H1 (cell line): ENCODE results near the gene MINAR2. TPM values are rescaled to one million over a fixed set of nuclear protein-coding genes. Genes with fewer than 3 reads are reported as not detected.

ENCODE experiments used
- CTCF ChIA-PET: fragments of 300-600 bp; sonication (Branson Sonifier 250); formaldehyde crosslinking; loops from one replicate; lab custom pipeline; 2021; ENCODE audit not compliant: partially characterized antibody; lab: Charles Lee
- POLR2A ChIA-PET: fragments of 300-600 bp; sonication (Branson Sonifier 250); formaldehyde crosslinking; loops from one replicate; lab custom pipeline; 2021; ENCODE audit warnings: inconsistent platforms; ENCODE audit not compliant: partially characterized antibody; lab: Charles Lee
- DNase-seq, 2 experiments: peaks; one replicate each; pipeline versions ENCODE4 v3.0.0 to v3.0.0-alpha.2; 2010 to 2022; ENCODE audit warnings: low spot score in 2 of 2, low read depth in 1 of 2, mixed read lengths in 1 of 2
- FAIRE-seq: peaks from 2 replicates; lab custom pipeline; 2011; peaks lifted over from hg19 to GRCh38; lab: Jason Lieb, UNC
- H2AFZ ChIP-seq: 2 replicates; pipeline ENCODE4 v1.8.1; 2012; ENCODE audit warnings: low read length, inconsistent platforms
- H2AK5ac ChIP-seq: 2 replicates; pipeline ENCODE4 v1.6.1; 2013; ENCODE audit warnings: low read depth, low read length
- H2BK120ac ChIP-seq: replicated peaks from 2 replicates; pipeline ENCODE3; 2013; ENCODE audit warnings: low read depth, low read length, inconsistent platforms
- H2BK12ac ChIP-seq: 2 replicates; pipeline ENCODE4 v1.6.1; 2013; ENCODE audit warnings: low read depth, low read length
- H2BK15ac ChIP-seq: 2 replicates; pipeline ENCODE4 v1.6.1; 2013; ENCODE audit warnings: low read length
- H2BK20ac ChIP-seq: 2 replicates; pipeline ENCODE4 v1.6.1; 2013; ENCODE audit warnings: low read length
- H2BK5ac ChIP-seq: 2 replicates; pipeline ENCODE4 v1.6.1; 2013; ENCODE audit warnings: low read depth, low read length
- H3K14ac ChIP-seq: 2 replicates; pipeline ENCODE4 v1.6.1; 2013; ENCODE audit warnings: inconsistent platforms; ENCODE audit not compliant: insufficient read length
- H3K18ac ChIP-seq: 2 replicates; pipeline ENCODE4 v1.6.1; 2013; ENCODE audit warnings: low read length; ENCODE audit errors: extremely low read depth
- H3K23ac ChIP-seq: 2 replicates; pipeline ENCODE4 v1.6.1; 2013; ENCODE audit warnings: inconsistent platforms; ENCODE audit not compliant: insufficient read length
- H3K23me2 ChIP-seq: 2 replicates; pipeline ENCODE4 v1.6.1; 2013; ENCODE audit warnings: low read depth, low read length
- H3K27ac ChIP-seq: 2 replicates; pipeline ENCODE4 v1.6.1; 2011; ENCODE audit warnings: low read depth, low read length, inconsistent platforms
- H3K27me3 ChIP-seq, 4 experiments: replicated peaks in 1 of 4; 1 replicate in 1 of 4; 2 replicates in 3 of 4; pipeline versions ENCODE4 v1.6.1 to v1.8.1; 2011 to 2013; ENCODE audit warnings: low read length in 3 of 4, mild to moderate bottlenecking in 3 of 4, inconsistent platforms in 2 of 4, mixed read lengths in 2 of 4, moderate library complexity in 1 of 4; ENCODE audit not compliant: control insufficient read depth in 3 of 4, insufficient read depth in 3 of 4; ENCODE audit errors: extremely low read depth in 1 of 4
- H3K36me3 ChIP-seq, 4 experiments: 2 replicates each; pipeline versions ENCODE4 v1.6.1 to v1.8.1; 2011 to 2013; ENCODE audit warnings: mild to moderate bottlenecking in 4 of 4, low read length in 3 of 4, moderate library complexity in 2 of 4, control low read depth in 1 of 4, inconsistent platforms in 1 of 4; ENCODE audit not compliant: insufficient read depth in 4 of 4, control insufficient read depth in 2 of 4
- H3K4ac ChIP-seq: replicated peaks from 2 replicates; pipeline ENCODE3; 2013; ENCODE audit warnings: low read length, low read depth, mixed read lengths, inconsistent platforms; ENCODE audit not compliant: insufficient read length
- H3K4me1 ChIP-seq, 4 experiments: replicated peaks in 1 of 4; 1 replicate in 1 of 4; 2 replicates in 3 of 4; pipeline versions ENCODE4 v1.6.1 to v1.8.1; 2011 to 2013; ENCODE audit warnings: low read length in 3 of 4, inconsistent platforms in 2 of 4, mixed read lengths in 1 of 4; ENCODE audit not compliant: insufficient read depth in 4 of 4, control insufficient read depth in 3 of 4
- H3K4me2 ChIP-seq, 2 experiments: 2 replicates each; pipeline versions ENCODE4 v1.6.1 to v1.8.1; 2011 to 2013; ENCODE audit warnings: low read depth in 2 of 2, low read length in 2 of 2, control low read depth in 1 of 2, inconsistent platforms in 1 of 2, mild to moderate bottlenecking in 1 of 2; ENCODE audit not compliant: insufficient read depth in 1 of 2
- H3K4me3 ChIP-seq, 4 experiments: fragments of 200-600, 300-600 bp in 1 of 4; sonication (generic), shearing (Covaris generic), sonication (Bioruptor Twin) in 1 of 4; 2 replicates each; pipeline versions ENCODE4 v1.5.1 to v1.8.1; 2011 to 2016; ENCODE audit warnings: low read length in 4 of 4, low read depth in 3 of 4, control low read depth in 2 of 4, inconsistent platforms in 2 of 4, mild to moderate bottlenecking in 2 of 4, mixed read lengths in 1 of 4, moderate library complexity in 1 of 4; ENCODE audit not compliant: insufficient read depth in 2 of 4; ENCODE audit errors: extremely low read depth in 1 of 4
- H3K56ac ChIP-seq: replicated peaks from 2 replicates; pipeline ENCODE3; 2013; ENCODE audit warnings: low read depth, mild to moderate bottlenecking, mixed read lengths, low read length, inconsistent platforms; ENCODE audit not compliant: insufficient read length
- H3K79me1 ChIP-seq: 2 replicates; pipeline ENCODE4 v1.6.1; 2013; ENCODE audit warnings: low read depth, low read length, control low read depth
- H3K79me2 ChIP-seq, 2 experiments: 2 replicates each; pipeline versions ENCODE4 v1.6.1 to v1.8.1; 2012 to 2013; ENCODE audit warnings: low read length in 2 of 2, mild to moderate bottlenecking in 2 of 2, inconsistent platforms in 1 of 2; ENCODE audit not compliant: insufficient read depth in 2 of 2, control insufficient read depth in 1 of 2
- H3K9ac ChIP-seq, 4 experiments: replicated peaks in 1 of 4; 1 replicate in 1 of 4; 2 replicates in 3 of 4; pipeline versions ENCODE4 v1.6.1 to v1.8.1; 2011 to 2013; ENCODE audit warnings: low read depth in 3 of 4, low read length in 3 of 4, control low read depth in 2 of 4, mild to moderate bottlenecking in 2 of 4, moderate library complexity in 2 of 4, inconsistent platforms in 1 of 4; ENCODE audit errors: extremely low read depth in 1 of 4
- H3K9me3 ChIP-seq, 2 experiments: 2 replicates each; pipeline versions ENCODE4 v1.6.1 to v1.8.1; 2012 to 2013; ENCODE audit warnings: mild to moderate bottlenecking in 2 of 2, moderate library complexity in 2 of 2, control low read depth in 1 of 2, inconsistent platforms in 1 of 2, low read depth in 1 of 2, low read length in 1 of 2, mixed read lengths in 1 of 2; ENCODE audit not compliant: insufficient read depth in 2 of 2
- H4K20me1 ChIP-seq, 2 experiments: replicated peaks in 1 of 2; 2 replicates each; pipeline versions ENCODE3 to v1.8.1; 2011 to 2013; ENCODE audit warnings: inconsistent platforms in 2 of 2, low read length in 2 of 2, mild to moderate bottlenecking in 1 of 2; ENCODE audit not compliant: insufficient read depth in 2 of 2, control insufficient read depth in 1 of 2
- H4K5ac ChIP-seq: 2 replicates; pipeline ENCODE4 v1.6.1; 2013; ENCODE audit warnings: low read length, low read depth, mixed read lengths, inconsistent platforms; ENCODE audit not compliant: insufficient read length
- H4K8ac ChIP-seq: 2 replicates; pipeline ENCODE4 v1.8.0; 2013; ENCODE audit warnings: mild to moderate bottlenecking, moderate library complexity, low read length, inconsistent platforms; ENCODE audit not compliant: insufficient read depth; ENCODE audit errors: extremely low read depth
- H4K91ac ChIP-seq: replicated peaks from 2 replicates; pipeline ENCODE3; 2013; ENCODE audit warnings: low read length, mixed read lengths, inconsistent platforms; ENCODE audit not compliant: insufficient read length
- ATF2 ChIP-seq: IDR thresholded peaks from 2 replicates; pipeline ENCODE4 v1.6.1; 2012; ENCODE audit warnings: low read length, inconsistent platforms
- ATF3 ChIP-seq: IDR thresholded peaks from 2 replicates; pipeline ENCODE4 v1.6.1; 2011; ENCODE audit warnings: low read depth, mild to moderate bottlenecking, low read length; ENCODE audit not compliant: insufficient read depth
- HDAC2 ChIP-seq, 2 experiments: fragments of 300-600 bp in 1 of 2; sonication (generic) in 1 of 2; IDR thresholded peaks; 2 replicates each; pipeline ENCODE4 v1.6.1; 2011 to 2012; ENCODE audit warnings: low read depth in 2 of 2, low read length in 2 of 2, mild to moderate bottlenecking in 2 of 2, moderate library complexity in 2 of 2, borderline replicate concordance in 1 of 2, inconsistent platforms in 1 of 2
- JUN ChIP-seq: IDR thresholded peaks from 2 replicates; pipeline ENCODE4 v1.6.1; 2011; ENCODE audit warnings: low read depth, mild to moderate bottlenecking, improper control_type of control experiment, low read length
- POLR2AphosphoS5 ChIP-seq: IDR thresholded peaks from 2 replicates; pipeline ENCODE4 v1.6.1; 2011; ENCODE audit warnings: low read depth, low read length
- RNF2 ChIP-seq: fragments of 200-900, 300-1000 bp; sonication (generic); IDR thresholded peaks from 2 replicates; pipeline ENCODE4 v1.7.1; 2016; ENCODE audit warnings: borderline replicate concordance, low read depth, mild to moderate bottlenecking, antibody characterized with exemption, low read length; ENCODE audit not compliant: poor library complexity, severe bottlenecking; ENCODE audit errors: missing control alignments
- SIN3A ChIP-seq, 2 experiments: IDR thresholded peaks in 1 of 2; conservative IDR thresholded peaks in 1 of 2; 2 replicates each; pipeline ENCODE4 v1.6.1; 2011 to 2012; ENCODE audit warnings: low read length in 2 of 2, improper control_type of control experiment in 1 of 2, low read depth in 1 of 2, mild to moderate bottlenecking in 1 of 2
- WGBS, 2 experiments: shearing (Covaris generic) in 1 of 2; methylation state at CpG; one replicate each; pipeline versions ENCODE4 v1.1.6 to v1.1.7; 2013 to 2015; ENCODE audit warnings: low lambda C conversion rate in 2 of 2, mixed read lengths in 2 of 2, inconsistent platforms in 1 of 2, low coverage in 1 of 2, missing lambda C conversion rate in 1 of 2; ENCODE audit not compliant: insufficient replicate concordance in 2 of 2, insufficient coverage in 1 of 2, insufficient read length in 1 of 2; ENCODE audit errors: extremely low coverage in 1 of 2, missing lambda C conversion rate in 1 of 2; 5-methylcytosine and 5-hydroxymethylcytosine counted together
- polyA plus RNA-seq, 7 experiments: library from polyadenylated mRNA; depleted of rRNA in 3 of 7; stranded (reverse) in 5 of 7; unstranded in 2 of 7; fragments of >200 nt in 5 of 7; fragments of 200-250 nt in 2 of 7; gene quantifications; 1 replicate in 5 of 7; 2 replicates in 1 of 7; 4 replicates in 1 of 7; pipeline versions ENCODE4 v1.2.1 to v1.2.3, GENCODE V29; 2011 to 2013; ENCODE audit warnings: missing spikeins in 2 of 7, mixed read lengths in 2 of 7
- total RNA-seq: library from RNA; stranded (reverse); fragmentation: NEBNext Ultra II Directional; extraction: Animal tissue kit (Norgen Biotek cat#: 25700); gene quantifications from 2 replicates; pipeline ENCODE4 v1.2.1, GENCODE V29; 2021

The MINAR2 gene
- total and polyA plus RNA-seq, 2 of the 8 experiments (the other 6 are each of a cell fraction or from before 2014, with no cell fraction given), result 0.17 TPM; not detected in 1

GRCh38 chr5:129770024-129770820 lies 22.3 kb downstream of the MINAR2 start:
- DNase-seq, result no peak
- no peaks in the 10 kb centered on the region for H3K9me3 ChIP-seq
- no peaks in the 10 kb centered on the region for H3K79me2 ChIP-seq
- no peak overlapping the region for H2BK15ac ChIP-seq
- no peaks in the 10 kb centered on the region for H4K20me1 ChIP-seq
- POLR2A ChIA-PET, result interaction anchor here (1.1 kb wide), 1 partner anchor 83 kb away, joined by 3 read pairs; no protein-coding TSS in a partner anchor
- 94% methylated on average over 5 of the region's 5 CpGs; no CpG with 5 or more reads in 1 of the 2 experiments for WGBS, 2 experiments
- H3K56ac ChIP-seq, result no peak overlapping the region
- H2AFZ ChIP-seq, result no peak overlapping the region
- no peak overlapping the region for H3K4ac ChIP-seq
- H3K36me3 ChIP-seq, result no peaks in the 10 kb centered on the region
- H3K79me1 ChIP-seq, result no peaks in the 10 kb centered on the region
- H2BK120ac ChIP-seq, result no peak overlapping the region
- H3K27me3 ChIP-seq, result no peaks in the 10 kb centered on the region; a peak in 1 of 7 replicates
- FAIRE-seq, result no peak
- no peak overlapping the region for H4K8ac ChIP-seq
- H3K23ac ChIP-seq, result no peak overlapping the region
- no peak overlapping the region for H3K14ac ChIP-seq
- CTCF ChIA-PET, result interaction anchor here (0.6 to 13.7 kb wide), 31 partner anchors 9 to 1235 kb away, joined by 3 to 290 read pairs (median 6); partner anchors contain the start of gene CHSY3
- H2AK5ac ChIP-seq, result no peak overlapping the region
- no peak overlapping the region for H4K91ac ChIP-seq
- no peak overlapping the region for H2BK12ac ChIP-seq
- no peak overlapping the region for H3K9ac ChIP-seq
- peaks cover 0 to 7% (median 0%) of the 10 kb centered on the region in 4 experiments; a peak in 2 of 7 replicates for H3K4me1 ChIP-seq
- no peak overlapping the region for H3K27ac ChIP-seq
- H3K23me2 ChIP-seq, result no peaks in the 10 kb centered on the region
- no peak overlapping the region for H2BK5ac ChIP-seq
- H3K18ac ChIP-seq, result no peak overlapping the region
- no peak overlapping the region for H3K4me2 ChIP-seq
- H2BK20ac ChIP-seq, result no peak overlapping the region
- H3K4me3 ChIP-seq, result no peak overlapping the region
- H4K5ac ChIP-seq, result no peak overlapping the region
- no peak for TF ChIP-seq POLR2AphosphoS5
- no peak for TF ChIP-seq RNF2
- TF ChIP-seq ATF3, result no peak
- no peak for TF ChIP-seq ATF2
- TF ChIP-seq HDAC2 (IDR thresholded peaks at IDR 0.05; ENCODE audit: borderline replicate concordance in 1 of 2, low read depth in 2 of 2, low read length in 2 of 2), result no peak
- no peak for TF ChIP-seq JUN
- TF ChIP-seq SIN3A (conservative IDR thresholded peaks at IDR 0.05 in 1 of 2, IDR thresholded peaks at IDR 0.05 in 1 of 2; ENCODE audit: low read depth in 1 of 2, low read length in 2 of 2), result no peak
